HG03457 (cell line): ENCODE data around the gene NUTF2.

Experiments
- ATAC-seq: cut with Tn5 transposase; IDR thresholded peaks from one replicate; pipeline ENCODE4 v1.9.1; 2021; ENCODE audit warnings: moderate number of reproducible peaks; ENCODE audit not compliant: unreplicated experiment

Gene NUTF2

GRCh38 chr16:67917140-67917851 lies 70.6 kb downstream of the NUTF2 start:
- no peak for ATAC-seq

GRCh38 chr16:67917852-67918236 lies 71.1 kb downstream of the NUTF2 start:
- ATAC-seq, result no peak

DNA sequence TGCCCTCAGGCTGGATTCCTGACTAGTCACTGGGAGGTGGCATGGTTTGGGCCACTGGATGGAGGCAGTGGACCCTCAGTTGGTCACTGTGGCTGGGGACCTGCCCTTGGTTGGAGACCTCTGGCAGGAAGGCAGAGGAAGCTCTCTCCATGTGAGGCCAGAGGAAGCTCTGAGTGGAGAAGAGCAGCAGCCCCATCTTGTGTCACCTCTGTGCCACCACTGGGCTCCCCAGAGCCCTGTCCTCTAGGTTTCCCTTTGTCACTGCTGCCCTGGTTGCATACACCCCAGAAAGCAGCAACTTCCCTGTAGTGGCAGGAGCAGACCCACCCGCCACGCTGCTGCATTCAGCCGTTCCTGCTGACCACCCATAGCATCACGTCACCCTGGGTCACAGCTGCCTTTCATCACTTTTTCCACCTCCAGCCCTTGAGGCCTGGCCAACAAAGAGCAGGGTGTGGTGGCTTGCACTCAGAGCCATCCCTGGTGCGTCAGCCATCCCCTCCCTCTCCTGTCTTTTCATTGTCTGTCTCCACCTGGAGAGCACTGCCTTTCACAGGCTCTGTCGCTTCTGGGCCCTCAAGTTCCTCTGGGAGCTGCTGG lies 73.0 kb downstream of the NUTF2 start:
- ATAC-seq, result no peak
